ENCODE data around the gene UVRAG. TPM values are rescaled to one million over a fixed set of nuclear protein-coding genes. Genes with fewer than 3 reads are reported as not detected.

UVRAG gene
- total RNA-seq, 1 donor from 2014 or later: 27.6 TPM

DNA sequence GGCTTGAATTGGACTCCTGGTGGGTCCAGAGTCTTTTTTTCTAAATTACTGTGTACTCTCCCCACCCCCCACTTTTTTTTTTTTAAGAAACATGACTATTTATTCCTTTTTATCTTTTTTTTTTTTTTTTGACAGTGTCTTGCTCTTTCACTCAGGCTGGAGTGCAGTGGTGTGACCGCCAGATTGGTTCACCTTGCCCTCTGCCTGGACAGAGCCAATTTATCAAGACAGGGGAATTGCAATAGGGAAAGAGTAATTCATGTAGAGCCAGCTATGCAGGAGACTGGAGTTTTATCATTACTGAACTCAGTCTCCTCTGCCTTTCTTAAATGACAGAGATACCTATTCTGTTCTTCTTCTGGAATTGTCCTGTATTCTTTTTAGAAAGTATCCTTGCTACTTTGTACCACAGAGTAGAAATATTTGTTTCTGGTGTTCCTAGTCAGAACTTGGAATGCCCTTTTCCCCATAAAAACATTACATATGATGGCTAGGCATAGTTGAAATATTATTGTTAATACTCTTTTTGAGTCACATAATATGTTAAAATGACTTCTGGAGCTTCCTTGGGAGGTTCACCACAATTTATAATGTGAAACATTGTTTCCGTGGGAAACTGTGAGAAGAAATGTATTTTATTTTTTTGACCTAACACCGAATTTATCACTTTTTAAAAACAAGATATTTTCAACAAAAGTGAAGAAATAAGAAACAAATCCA is 95.6 kb downstream of the UVRAG start:
- Mint-ChIP-seq H3K4me1 (peaks cover 13% of the 10 kb centered on the region), H3K9me3 (peaks cover 2% of the 10 kb centered on the region), H3K27ac (no peak overlapping the region), H3K27me3 (ENCODE audit: low read depth) (no peaks in the 10 kb centered on the region), H3K36me3 (peaks cover 17% of the 10 kb centered on the region), H3K4me3 (no peak overlapping the region)
- DNase-seq (ENCODE audit: low spot score in 2 of 2, unreplicated experiment in 2 of 2): no peak
- TF ChIP-seq, protein P1, sequence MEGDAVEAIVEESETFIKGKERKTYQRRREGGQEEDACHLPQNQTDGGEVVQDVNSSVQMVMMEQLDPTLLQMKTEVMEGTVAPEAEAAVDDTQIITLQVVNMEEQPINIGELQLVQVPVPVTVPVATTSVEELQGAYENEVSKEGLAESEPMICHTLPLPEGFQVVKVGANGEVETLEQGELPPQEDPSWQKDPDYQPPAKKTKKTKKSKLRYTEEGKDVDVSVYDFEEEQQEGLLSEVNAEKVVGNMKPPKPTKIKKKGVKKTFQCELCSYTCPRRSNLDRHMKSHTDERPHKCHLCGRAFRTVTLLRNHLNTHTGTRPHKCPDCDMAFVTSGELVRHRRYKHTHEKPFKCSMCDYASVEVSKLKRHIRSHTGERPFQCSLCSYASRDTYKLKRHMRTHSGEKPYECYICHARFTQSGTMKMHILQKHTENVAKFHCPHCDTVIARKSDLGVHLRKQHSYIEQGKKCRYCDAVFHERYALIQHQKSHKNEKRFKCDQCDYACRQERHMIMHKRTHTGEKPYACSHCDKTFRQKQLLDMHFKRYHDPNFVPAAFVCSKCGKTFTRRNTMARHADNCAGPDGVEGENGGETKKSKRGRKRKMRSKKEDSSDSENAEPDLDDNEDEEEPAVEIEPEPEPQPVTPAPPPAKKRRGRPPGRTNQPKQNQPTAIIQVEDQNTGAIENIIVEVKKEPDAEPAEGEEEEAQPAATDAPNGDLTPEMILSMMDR (IDR thresholded peaks at IDR 0.05; ENCODE audit: unreplicated experiment): no peak

DNA sequence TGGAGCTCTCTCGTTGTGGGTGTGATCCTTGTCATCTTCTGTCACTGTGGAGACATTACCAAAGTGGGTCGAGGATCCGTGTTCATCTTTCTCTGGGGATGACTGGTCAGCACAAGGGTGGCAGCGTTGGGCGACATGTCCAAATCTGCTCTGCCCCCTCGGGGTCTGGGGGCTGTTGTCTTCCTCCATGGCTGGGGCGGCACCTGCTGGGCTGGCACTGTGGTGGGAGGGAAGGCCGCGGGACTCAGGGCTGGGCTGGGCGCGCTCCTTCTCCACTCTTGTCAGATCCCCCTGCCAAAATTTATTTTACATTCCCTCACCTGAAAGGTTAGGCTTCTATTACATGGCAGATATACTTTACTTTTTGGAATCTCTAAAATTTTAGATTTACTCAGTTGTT is 96.4 kb downstream of the UVRAG start:
- TF ChIP-seq, protein P1 (IDR thresholded peaks at IDR 0.05; ENCODE audit: unreplicated experiment): no peak
- H3K27me3 Mint-ChIP-seq (ENCODE audit: low read depth): no peaks in the 10 kb centered on the region
- H3K4me3 Mint-ChIP-seq: no peak overlapping the region
- H3K4me1 Mint-ChIP-seq: peaks cover 15% of the 10 kb centered on the region
- H3K27ac Mint-ChIP-seq: no peak overlapping the region
- peaks cover 5% of the 10 kb centered on the region for H3K9me3 Mint-ChIP-seq
- H3K36me3 Mint-ChIP-seq: peaks cover 17% of the 10 kb centered on the region
- DNase-seq (ENCODE audit: low spot score in 2 of 2, unreplicated experiment in 2 of 2): no peak

DNA sequence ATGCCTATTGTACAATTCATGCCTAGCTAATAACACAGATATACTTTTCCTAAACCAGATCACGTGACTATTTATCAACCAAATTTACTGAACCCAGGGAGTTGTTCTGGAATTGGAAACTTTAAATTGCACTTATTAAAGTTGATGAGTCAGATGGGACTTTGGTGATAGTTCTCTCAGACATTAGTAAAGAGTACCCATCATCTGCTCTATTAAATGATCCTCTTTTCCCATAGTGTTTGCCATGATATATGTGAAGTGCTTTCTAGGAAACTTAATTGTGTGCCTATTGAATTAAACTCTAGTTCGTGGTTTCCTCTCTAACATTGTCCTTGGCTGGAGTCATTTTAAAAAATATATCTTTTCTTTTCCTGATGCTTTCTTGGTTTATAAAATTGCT is 99.0 kb downstream of the UVRAG start:
- Mint-ChIP-seq H3K36me3 (peaks cover 22% of the 10 kb centered on the region), H3K9me3 (peaks cover 8% of the 10 kb centered on the region), H3K4me1 (peaks cover 21% of the 10 kb centered on the region), H3K27me3 (ENCODE audit: low read depth) (no peaks in the 10 kb centered on the region), H3K4me3 (no peak overlapping the region), H3K27ac (no peak overlapping the region)
- TF ChIP-seq, protein P1 (IDR thresholded peaks at IDR 0.05; ENCODE audit: unreplicated experiment): no peak
- DNase-seq (ENCODE audit: low spot score in 2 of 2, unreplicated experiment in 2 of 2): no peak

DNA sequence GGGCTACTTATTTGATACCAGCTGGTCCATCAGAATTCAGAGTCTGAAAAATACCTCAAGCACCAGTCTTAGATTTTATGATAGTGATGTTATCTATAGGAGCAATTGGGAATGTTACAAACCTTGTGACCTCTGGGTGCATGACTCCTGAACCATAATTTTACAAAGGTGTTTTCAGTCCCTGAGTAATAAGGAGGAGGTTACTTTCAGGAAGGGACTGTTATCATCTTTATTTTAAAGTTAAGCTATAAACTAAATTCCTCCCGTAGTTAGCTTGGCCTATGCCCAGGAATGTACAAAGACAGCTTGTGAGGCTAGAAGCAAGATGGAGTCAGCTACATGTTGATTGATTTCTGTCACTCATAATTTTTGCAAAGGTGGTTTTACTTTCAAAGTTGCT is 101.9 kb downstream of the UVRAG start:
- Mint-ChIP-seq H3K27ac (no peak overlapping the region), H3K27me3 (ENCODE audit: low read depth) (no peaks in the 10 kb centered on the region), H3K9me3 (peaks cover 8% of the 10 kb centered on the region), H3K4me1 (peaks cover 23% of the 10 kb centered on the region), H3K4me3 (no peak overlapping the region), H3K36me3 (peaks cover 26% of the 10 kb centered on the region)
- TF ChIP-seq, protein P1 (IDR thresholded peaks at IDR 0.05; ENCODE audit: unreplicated experiment): no peak
- no peak for DNase-seq (ENCODE audit: low spot score in 2 of 2, unreplicated experiment in 2 of 2)

DNA sequence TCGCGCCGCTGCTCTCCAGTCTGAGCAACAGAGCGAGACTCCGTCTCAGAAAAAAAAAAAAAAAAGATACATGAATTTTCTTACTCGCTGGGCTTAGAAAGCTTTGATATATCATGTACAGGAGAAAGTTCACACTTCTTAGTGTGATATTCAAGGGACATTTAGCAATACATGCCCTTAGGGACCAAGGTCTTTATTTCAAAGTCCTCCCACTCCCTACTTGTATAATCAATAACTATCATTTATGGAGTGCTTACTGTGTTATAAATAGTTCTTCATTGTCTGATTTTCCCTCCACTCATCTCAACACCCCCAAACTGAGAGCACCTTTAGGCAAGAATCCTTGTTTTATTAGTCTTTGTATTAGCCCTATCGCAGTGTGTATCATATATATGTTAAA is 103.3 kb downstream of the UVRAG start:
- Mint-ChIP-seq H3K27me3 (ENCODE audit: low read depth) (no peaks in the 10 kb centered on the region), H3K4me3 (no peak overlapping the region), H3K36me3 (peaks cover 15% of the 10 kb centered on the region), H3K4me1 (peaks cover 16% of the 10 kb centered on the region), H3K9me3 (peaks cover 10% of the 10 kb centered on the region), H3K27ac (no peak overlapping the region)
- DNase-seq (ENCODE audit: low spot score in 2 of 2, unreplicated experiment in 2 of 2): no peak
- TF ChIP-seq, protein P1 (IDR thresholded peaks at IDR 0.05; ENCODE audit: unreplicated experiment): no peak

Measured in mesothelial cell of epicardium (in vitro differentiated cells).